CD4-positive, alpha-beta T cell treated with Interleukin-4 for 1 hour (primary cell): ENCODE results near the gene PLAC1.

ENCODE experiments used
- DNase-seq, 2 donors: peaks; one replicate each; pipeline ENCODE4 v3.0.0-alpha.2; 2020 to 2022

Gene PLAC1

GRCh38 chrX:134537179-134537955 lies 120.9 kb downstream of the PLAC1 start:
- DNase-seq, result no peak

GRCh38 chrX:134533952-134534351 lies 124.3 kb downstream of the PLAC1 start:
- DNase-seq, result no peak

- no peak for DNase-seq
These were observed 124.9 kb downstream of the PLAC1 start for GRCh38 chrX:134533352-134533751.

- DNase-seq, result no peak
These were observed 127.4 kb downstream of the PLAC1 start for GRCh38 chrX:134530845-134531244.

- DNase-seq, result no peak
These were observed 128.8 kb downstream of the PLAC1 start for GRCh38 chrX:134529481-134529880.

GRCh38 chrX:134528960-134529359 lies 129.3 kb downstream of the PLAC1 start:
- DNase-seq, result no peak

GRCh38 chrX:134526399-134526798 lies 131.9 kb downstream of the PLAC1 start:
- no peak for DNase-seq

- no peak for DNase-seq
These were observed 133.0 kb downstream of the PLAC1 start for GRCh38 chrX:134525086-134525792.

GRCh38 chrX:134524181-134524580 lies 134.1 kb downstream of the PLAC1 start:
- no peak for DNase-seq

- DNase-seq, result no peak
These were observed 137.3 kb downstream of the PLAC1 start for GRCh38 chrX:134520860-134521390.
